Stimulated activated CD4-positive, alpha-beta T cell treated with anti-CD3 and anti-CD28 coated beads, Interleukin-4, amount 100 ng/mL, for 1 hour (primary cell): ENCODE results near the gene PDAP1.
"Not testable (repeated sequence)": the region's sequence is repeated elsewhere in the genome, so short reads cannot be mapped to it uniquely, and the experiment has no call there.

ENCODE experiments used
- DNase-seq: peaks from one replicate; pipeline ENCODE4 v3.0.0-alpha.2; 2020

PDAP1 gene

DNA sequence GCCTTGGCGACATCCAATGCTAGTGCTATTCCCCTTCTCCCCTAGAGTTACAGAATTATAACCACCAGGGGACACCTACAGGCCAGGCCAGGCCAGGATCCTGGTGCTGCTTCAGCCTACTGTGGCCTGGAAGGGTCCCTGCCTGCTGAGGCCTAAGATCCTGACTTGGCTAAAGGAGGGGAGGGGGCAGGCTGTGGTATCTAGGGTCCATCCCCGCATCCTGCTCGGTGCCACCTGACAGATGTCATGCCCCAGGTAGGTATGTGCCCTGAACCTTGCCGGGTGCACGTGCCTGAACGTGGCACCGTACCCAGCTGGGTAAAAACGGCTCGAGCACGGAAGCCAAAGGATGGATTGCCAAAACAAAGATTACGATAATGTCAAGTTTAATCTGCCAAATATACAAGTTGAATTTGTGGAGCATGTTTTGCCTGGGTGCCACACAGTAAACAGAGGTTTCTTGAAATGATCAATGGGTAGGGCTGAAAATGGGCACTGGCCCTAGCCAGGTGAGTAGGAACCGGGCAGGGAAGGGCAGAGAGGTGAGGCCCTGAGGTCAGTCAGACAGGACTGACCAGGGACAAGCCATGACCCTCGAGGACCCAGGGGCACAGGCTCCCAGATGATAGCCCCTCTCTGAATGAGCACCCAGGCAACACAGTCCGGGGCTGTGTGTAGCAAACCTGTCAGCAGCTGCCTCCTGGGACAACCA, 12.6 kb downstream of the PDAP1 start:
- DNase-seq, result no peak

- DNase-seq, result no peak
Observed at GRCh38 chr7:99394188-99394502, 14.3 kb downstream of the PDAP1 start.

- no peak for DNase-seq
Observed at GRCh38 chr7:99393355-99394187, 14.8 kb downstream of the PDAP1 start.

- DNase-seq, result peak; percentile 77
Observed at GRCh38 chr7:99392659-99393354, 15.6 kb downstream of the PDAP1 start.

DNA sequence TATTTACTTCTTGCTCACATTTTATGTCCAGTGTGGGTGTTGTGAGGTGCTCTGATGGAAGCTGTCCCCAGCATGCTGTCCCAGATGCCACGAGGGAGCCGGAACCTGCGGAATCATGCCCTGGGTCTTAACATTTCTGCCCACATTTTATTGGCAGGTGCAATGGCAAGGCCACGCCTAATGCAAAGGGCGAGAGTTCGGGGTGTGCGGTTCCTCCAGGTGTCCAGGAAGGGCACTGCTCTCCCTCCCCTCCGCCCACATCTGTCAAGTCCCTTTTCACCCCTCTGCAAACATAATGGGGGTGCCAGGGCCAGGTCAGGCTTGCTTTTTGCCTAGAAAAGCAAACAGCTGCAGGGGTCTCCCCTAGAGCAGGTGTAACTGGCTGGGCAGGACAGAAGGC, 16.4 kb downstream of the PDAP1 start:
- no peak for DNase-seq

DNA sequence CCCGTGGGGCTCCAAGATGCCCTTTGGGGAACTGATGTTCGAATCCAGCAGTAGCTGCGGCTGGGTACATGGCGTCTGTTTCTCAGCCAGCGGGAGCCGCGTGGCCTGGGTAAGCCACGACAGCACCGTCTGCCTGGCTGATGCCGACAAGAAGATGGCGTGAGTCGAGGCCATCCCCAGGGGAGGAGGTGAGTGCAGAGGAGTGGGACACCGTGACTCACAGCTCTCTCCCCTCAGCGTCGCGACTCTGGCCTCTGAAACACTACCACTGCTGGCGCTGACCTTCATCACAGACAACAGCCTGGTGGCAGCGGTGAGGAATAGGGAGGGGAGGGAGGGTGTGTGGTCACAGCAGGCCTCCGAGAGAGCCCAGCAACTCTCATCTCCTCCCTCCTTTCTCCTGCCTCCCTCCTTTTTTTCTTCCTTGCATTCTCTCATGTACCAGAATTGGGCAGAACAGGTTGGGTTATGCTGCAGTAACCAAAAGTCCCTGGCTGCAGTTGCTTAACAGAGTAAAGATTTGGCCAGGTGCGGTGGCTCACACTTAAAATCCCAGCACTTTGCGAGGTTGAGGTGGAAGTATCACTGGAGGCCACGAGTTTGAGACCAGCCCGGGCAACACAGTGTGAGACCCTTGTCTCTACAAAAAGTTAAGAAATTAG, 17.3 kb downstream of the PDAP1 start:
- no peak for DNase-seq

- no peak for DNase-seq
Observed at GRCh38 chr7:99389772-99390171, 18.6 kb downstream of the PDAP1 start.

DNA sequence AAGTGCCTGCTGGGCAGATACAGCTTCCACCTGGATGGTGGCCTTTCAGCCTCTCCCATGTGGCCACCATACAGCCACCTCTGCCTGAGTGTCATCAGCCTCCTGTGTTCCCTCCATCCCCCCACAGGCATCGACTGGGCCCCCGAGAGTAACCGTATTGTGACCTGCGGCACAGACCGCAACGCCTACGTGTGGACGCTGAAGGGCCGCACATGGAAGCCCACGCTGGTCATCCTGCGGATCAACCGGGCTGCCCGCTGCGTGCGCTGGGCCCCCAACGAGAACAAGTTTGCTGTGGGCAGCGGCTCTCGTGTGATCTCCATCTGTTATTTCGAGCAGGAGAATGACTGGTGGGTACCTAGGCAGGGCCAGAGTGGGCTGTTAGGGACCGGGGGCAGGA, 20.5 kb downstream of the PDAP1 start:
- DNase-seq, result no peak

DNA sequence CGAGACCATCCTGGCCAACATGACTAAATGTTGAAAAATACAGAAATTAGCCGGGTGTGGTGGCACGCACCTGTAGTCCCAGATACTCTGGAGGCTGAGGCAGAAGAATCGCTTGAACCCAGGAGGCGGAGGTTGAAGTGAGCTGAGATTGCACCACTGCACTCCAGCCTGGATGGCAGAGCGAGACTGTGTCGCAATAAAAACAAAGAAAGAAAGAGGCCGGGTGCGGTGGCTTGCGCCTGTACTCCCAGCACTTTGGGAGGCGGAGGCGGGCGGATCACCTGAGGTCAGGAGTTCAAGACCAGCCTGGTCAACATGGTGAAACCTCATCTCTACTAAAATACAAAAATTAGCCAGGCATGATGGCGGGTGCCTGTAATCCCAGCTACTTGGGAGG, 21.2 kb downstream of the PDAP1 start:
- DNase-seq, result not testable (repeated sequence)

DNA sequence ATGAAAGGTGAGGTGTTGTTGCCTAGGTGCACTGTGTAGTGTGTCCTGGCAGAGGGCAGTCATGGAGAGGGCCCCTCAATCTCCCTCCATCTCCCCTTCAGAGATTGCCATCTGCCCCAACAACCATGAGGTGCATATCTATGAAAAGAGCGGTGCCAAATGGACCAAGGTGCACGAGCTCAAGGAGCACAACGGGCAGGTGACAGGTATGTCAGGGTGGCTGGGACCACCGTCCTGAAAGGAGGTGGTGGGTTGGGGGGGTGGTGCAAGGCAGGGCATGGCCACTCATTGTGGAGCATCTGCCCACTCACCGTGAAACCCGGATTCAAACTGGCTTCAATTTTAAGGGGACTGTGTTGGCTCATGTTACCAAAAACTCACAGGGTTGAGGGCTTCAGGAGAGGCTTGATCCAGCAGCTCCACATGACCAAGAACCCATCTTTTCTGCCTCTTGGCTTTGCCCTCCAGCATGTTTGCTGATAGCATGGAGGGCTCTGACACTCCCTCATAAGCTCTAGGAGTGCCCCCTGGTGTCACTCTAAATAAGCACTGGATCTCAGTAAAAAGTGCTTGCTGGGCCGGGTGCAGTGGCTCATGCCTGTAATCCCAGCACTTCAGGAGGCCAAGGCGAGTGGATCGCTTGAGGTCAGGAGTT, 21.7 kb downstream of the PDAP1 start:
- no peak for DNase-seq

DNA sequence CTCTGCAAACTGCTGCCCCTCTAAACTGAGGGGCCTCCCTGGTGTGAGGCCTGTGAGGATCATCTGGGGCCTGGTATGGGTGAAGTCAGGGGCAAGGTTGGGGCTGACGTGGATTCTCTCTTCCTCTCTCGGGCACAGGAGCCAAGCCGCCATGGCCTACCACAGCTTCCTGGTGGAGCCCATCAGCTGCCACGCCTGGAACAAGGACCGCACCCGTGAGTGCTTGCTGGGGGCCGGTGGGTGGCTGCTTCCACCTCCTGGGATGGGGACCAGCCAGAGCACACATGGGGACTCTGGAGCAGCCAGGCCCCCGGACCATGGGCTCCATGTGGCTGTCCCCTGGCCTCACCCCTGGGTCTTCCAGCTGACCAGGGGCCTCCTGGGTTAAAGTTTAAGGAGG, 22.8 kb downstream of the PDAP1 start:
- no peak for DNase-seq

DNA sequence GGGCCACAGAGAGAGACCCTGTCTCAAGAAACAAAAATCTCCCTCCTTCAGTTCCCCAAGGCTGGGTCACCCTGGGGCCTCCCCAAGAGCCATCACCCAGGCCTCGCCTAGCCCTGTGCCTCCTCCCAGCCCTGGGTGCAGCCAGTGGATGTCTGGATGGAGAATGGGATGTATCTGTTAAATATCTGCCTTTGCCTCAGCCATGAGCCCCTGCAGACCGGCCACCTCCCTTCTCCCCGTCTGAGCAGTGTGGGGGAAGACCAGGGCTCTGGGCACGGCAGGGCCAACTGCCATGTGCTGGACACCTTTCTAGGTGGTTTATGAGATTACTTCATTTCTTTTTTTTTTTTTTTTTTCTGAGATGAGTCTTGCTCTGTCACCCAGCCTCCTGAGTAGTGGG, 23.9 kb downstream of the PDAP1 start:
- no peak for DNase-seq

DNA sequence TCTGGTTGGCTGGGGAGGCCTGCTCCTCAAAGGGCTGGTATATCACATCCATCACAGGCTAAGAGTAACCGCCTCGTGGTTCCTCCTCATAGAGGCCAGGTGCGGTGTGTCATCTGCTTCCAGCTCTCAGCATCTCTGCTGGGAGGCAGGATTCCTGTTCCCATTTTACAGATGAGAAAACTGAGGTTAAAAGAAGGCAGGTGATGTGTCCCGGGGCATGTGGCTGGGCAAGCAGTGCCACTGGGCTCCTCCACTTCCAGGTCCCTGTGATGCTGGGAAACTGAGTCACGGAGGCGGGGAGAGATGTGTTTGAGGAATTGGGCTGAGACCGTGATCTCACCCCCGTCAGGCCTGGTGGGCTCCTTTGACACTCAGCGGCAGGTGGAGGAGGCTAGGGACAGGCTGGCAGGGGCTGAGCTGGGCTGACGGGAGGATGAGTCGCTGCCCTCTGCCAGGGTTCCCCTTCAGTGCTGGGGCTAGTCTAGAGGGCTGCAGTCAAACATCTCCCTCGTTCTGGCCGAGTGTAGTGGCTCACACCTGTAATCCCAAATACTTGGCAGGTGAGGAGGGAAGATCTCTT, 24.5 kb downstream of the PDAP1 start:
- no peak for DNase-seq

GRCh38 chr7:99383203-99383602, 25.2 kb downstream of the PDAP1 start:
- no peak for DNase-seq

- no peak for DNase-seq
Observed at GRCh38 chr7:99381664-99382075, 26.7 kb downstream of the PDAP1 start.

DNA sequence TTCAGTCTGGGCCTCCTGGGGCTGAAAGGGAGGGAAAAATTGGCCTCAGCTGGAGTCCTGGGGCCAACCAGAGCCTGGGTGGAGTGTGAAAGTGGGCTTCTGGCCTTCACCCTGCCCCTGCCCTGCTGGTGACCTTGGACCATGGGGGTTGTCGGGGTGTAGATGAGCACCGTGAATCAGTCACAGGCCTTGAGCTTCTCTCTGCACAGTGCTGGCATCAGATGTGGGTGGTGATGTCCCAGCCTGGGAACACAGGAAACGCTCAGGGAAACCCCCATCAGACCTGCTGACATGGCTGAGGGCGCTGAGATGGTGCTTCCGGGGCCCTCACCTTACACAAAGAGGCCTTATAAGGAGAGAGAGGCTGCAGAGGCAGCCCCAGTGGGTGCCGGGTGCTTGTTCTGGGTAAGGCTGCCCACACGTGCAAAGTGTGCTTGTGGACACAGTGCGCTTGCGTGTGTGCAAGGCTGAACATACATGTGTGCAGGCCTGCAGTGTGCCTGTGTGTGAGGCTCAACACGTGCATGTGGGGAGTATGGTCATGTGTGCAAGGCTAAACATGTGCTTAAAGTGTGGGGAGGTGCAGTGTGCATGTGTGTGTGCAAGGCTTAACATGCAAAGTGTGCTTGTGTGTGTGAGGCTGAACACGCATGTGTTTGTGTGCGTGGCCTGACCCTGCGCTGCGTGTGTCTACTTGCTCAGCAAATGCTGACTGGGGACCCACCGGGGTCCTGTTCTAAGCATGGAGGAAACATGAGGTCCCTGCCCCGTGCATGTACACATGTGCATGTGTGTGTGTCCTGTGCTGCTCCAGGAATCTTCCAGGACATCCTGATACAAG, 27.4 kb downstream of the PDAP1 start:
- DNase-seq, result peak; percentile 85

DNA sequence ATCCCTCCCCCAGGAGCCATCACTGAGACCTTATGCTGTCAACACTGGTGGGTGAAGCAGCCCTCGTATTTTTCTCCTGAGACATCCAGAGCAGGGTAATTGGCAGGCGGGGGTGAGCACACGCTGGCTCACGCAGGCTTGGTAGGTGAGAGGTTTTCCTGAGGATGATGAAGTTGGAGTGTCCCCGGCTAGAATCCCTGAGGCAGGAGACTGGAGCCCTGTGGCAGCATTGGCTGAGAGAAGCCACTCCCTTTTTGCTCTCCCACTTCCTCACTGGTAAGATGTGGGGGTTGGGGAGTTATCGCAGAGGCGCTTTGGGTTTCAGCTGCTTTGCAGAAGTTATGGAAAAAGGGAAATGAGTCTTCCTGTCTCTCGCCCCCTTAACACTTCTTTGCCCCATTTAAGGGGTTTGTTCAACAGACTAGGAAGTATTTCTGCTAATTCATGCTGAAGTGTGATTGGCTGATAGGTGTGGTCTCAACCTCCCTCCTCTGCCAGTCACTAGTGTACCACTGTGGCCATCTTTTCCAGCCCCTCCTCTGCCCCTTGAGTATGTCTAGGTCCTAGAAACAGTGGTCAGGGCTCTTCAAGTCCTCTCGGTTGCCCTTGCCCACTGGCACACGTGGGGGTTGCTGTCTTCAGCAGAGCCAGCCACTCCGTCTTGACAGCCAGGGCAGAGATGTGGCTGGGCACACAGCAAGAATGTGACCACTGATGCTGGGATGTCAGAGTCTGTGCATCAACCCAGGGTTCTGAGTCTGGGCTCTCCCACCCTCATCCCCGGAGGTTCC, 28.2 kb downstream of the PDAP1 start:
- peak; percentile 26 for DNase-seq

- not testable (repeated sequence) for DNase-seq
Observed at GRCh38 chr7:99379693-99380031, 28.7 kb downstream of the PDAP1 start.

DNA sequence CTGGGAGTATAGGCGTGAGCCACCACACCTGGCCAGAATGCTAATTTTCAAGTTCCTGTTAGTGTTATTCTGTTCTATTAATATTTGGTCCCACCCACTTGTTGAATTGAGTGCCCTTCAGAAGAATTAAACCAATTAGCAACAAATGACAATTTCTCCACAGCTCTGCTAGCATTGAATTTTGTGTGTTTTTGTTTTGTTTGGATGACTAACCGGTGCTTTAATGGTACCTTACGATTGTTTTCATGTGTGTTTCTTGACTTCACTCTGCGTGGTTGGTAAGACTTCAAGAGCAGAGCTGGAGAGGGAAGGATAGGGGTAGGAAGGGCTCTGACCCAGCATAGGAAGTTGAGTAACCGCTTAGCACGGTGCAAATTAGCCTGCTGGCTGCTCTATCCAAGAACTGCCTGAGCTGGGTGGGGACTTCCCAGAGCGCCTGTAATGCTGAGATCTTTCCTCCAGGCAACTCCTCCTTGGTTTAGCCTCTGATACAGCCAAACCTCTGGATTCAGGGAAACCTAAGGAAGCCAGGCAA, 29.3 kb downstream of the PDAP1 start:
- DNase-seq, result peak; percentile 38

- peak; percentile 65 for DNase-seq
Observed at GRCh38 chr7:99375070-99375807, 33.2 kb downstream of the PDAP1 start.
